Panc1 (cell line): ENCODE results near the gene SRPRA. TPM values are rescaled to one million over a fixed set of nuclear protein-coding genes. Genes with fewer than 3 reads are reported as not detected.

Experiments
- ATAC-seq: fragments of 200-7000 bp; cut with Tn5 transposase; 2 replicates; pipeline ENCODE4 v1.9.1; 2020; ENCODE audit warnings: mild to moderate bottlenecking, moderate library complexity
- BruUV-seq: library from RNA; stranded (reverse); fragments of 400-500 nt; replicated peaks from 2 replicates; lab custom pipeline; 2021; lab: Mats Ljungman, UMichigan
- CTCF ChIA-PET: fragments of 300-600 bp; sonication (Branson Sonifier 250); formaldehyde crosslinking; loops from one replicate; lab custom pipeline; 2022; ENCODE audit warnings: antibody characterized with exemption; lab: Charles Lee
- POLR2A ChIA-PET: fragments of 300-600 bp; sonication (Branson Sonifier 250); formaldehyde crosslinking; loops from one replicate; lab custom pipeline; 2022; ENCODE audit warnings: antibody characterized with exemption; lab: Charles Lee
- DNase-seq: peaks from one replicate; pipeline ENCODE4 v3.0.0-alpha.2; 2010; ENCODE audit warnings: low read depth, low spot score
- H3K27ac ChIP-seq: 2 replicates; pipeline ENCODE4 v1.5.1; 2011; ENCODE audit warnings: mild to moderate bottlenecking, low read length, inconsistent platforms
- H3K27me3 ChIP-seq: fragments of 200-500 bp; sonication (Bioruptor generic); 2 replicates; pipeline ENCODE4 v1.6.0; 2014; ENCODE audit warnings: low read length, inconsistent platforms; ENCODE audit not compliant: control insufficient read depth, insufficient read depth
- H3K36me3 ChIP-seq: fragments of 200-500 bp; sonication (Bioruptor generic); 2 replicates; pipeline ENCODE4 v1.5.1; 2014; ENCODE audit warnings: inconsistent platforms, mild to moderate bottlenecking, low read length, moderate library complexity; ENCODE audit not compliant: control insufficient read depth, insufficient read depth
- H3K4me1 ChIP-seq: 2 replicates; pipeline ENCODE4 v1.5.1; 2011; ENCODE audit warnings: inconsistent platforms, mild to moderate bottlenecking, low read length, moderate library complexity; ENCODE audit not compliant: control insufficient read depth, insufficient read depth
- H3K4me3 ChIP-seq, 2 experiments: 2 replicates each; pipeline ENCODE4 v1.5.1; 2011 to 2012; ENCODE audit warnings: low read depth in 2 of 2, low read length in 2 of 2, mild to moderate bottlenecking in 2 of 2, inconsistent platforms in 1 of 2, moderate library complexity in 1 of 2
- H3K9me3 ChIP-seq: fragments of 200-500 bp; sonication (Bioruptor generic); 2 replicates; pipeline ENCODE4 v1.5.1; 2014; ENCODE audit warnings: low read depth, mild to moderate bottlenecking, inconsistent platforms, low read length, moderate library complexity; ENCODE audit not compliant: control insufficient read depth, insufficient read depth
- POLR2AphosphoS5 ChIP-seq: IDR thresholded peaks from 2 replicates; pipeline ENCODE4 v1.6.1; 2012; ENCODE audit warnings: mild to moderate bottlenecking, low read depth, low read length, moderate library complexity
- SIN3A ChIP-seq: IDR thresholded peaks from 2 replicates; pipeline ENCODE4 v1.6.1; 2012; ENCODE audit warnings: low read depth, mild to moderate bottlenecking, low read length, moderate library complexity, borderline replicate concordance; ENCODE audit not compliant: insufficient read depth
- TCF7L2 ChIP-seq: IDR thresholded peaks from 2 replicates; pipeline ENCODE4 v1.6.1; 2011; ENCODE audit warnings: mild to moderate bottlenecking, low read depth, low read length, inconsistent platforms
- in situ Hi-C: cut with HindIII; loops from 2 replicates; pipeline ENCODE4 v1.10.0; 2016; ENCODE audit warnings: low sequenced_read_pairs, low pct_unique_long_range_greater_than_20kb
- intact Hi-C: fragments of 100-400 bp; cut with micrococcal nuclease; formaldehyde crosslinking; loops from one replicate; pipeline ENCODE4 v1.10.0; 2022; ENCODE audit not compliant: unreplicated experiment
- total RNA-seq: library from RNA; stranded (reverse); gene quantifications from one replicate; pipeline ENCODE4 v1.2.1, GENCODE V29; 2021; ENCODE audit not compliant: unreplicated experiment
- TF ChIP-seq, protein P1 (sequence below), 2 experiments: IDR thresholded peaks; 2 replicates each; pipeline ENCODE4 v1.6.1; 2011 to 2012; ENCODE audit warnings: low read depth in 2 of 2, control low read depth in 1 of 2, low read length in 1 of 2, mild to moderate bottlenecking in 1 of 2, moderate library complexity in 1 of 2; ENCODE audit not compliant: insufficient read depth in 1 of 2
- TF ChIP-seq, protein P2 (sequence below): fragments of 450-650 bp; IDR thresholded peaks from 2 replicates; pipeline ENCODE4 v1.5.1; 2017; ENCODE audit warnings: mild to moderate bottlenecking

The SRPRA gene
- total RNA-seq, 1 experiment from 2014 or later: 149 TPM

DNA sequence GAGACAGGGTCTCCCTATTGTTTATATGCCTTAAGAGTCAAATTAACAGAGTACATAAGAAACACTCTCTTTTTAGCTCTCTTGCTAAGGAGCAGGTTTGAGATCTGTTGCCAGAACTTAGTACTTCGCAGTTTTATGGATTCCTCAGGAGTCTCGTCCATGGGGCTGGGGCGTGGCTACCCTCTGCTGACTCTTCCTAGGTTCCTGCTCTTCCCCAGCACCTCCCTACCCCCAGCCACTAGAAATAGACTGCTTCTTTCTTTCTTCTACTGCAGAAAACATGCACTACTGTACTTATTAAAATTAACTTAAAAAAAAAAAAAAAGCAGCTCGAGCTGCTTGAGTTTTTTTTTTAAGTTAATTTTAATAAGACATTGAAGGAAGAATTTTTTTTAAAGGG lies 49.1 kb downstream of the SRPRA start:
- H3K27me3 ChIP-seq: no peaks in the 10 kb centered on the region
- intact Hi-C loops (no loop called here), in situ Hi-C loops (loop anchor here (25.0 kb wide), 1 partner anchor 282 kb away; the partner anchor contains the start of gene VSIG10L2)
- TF ChIP-seq, protein P1, sequence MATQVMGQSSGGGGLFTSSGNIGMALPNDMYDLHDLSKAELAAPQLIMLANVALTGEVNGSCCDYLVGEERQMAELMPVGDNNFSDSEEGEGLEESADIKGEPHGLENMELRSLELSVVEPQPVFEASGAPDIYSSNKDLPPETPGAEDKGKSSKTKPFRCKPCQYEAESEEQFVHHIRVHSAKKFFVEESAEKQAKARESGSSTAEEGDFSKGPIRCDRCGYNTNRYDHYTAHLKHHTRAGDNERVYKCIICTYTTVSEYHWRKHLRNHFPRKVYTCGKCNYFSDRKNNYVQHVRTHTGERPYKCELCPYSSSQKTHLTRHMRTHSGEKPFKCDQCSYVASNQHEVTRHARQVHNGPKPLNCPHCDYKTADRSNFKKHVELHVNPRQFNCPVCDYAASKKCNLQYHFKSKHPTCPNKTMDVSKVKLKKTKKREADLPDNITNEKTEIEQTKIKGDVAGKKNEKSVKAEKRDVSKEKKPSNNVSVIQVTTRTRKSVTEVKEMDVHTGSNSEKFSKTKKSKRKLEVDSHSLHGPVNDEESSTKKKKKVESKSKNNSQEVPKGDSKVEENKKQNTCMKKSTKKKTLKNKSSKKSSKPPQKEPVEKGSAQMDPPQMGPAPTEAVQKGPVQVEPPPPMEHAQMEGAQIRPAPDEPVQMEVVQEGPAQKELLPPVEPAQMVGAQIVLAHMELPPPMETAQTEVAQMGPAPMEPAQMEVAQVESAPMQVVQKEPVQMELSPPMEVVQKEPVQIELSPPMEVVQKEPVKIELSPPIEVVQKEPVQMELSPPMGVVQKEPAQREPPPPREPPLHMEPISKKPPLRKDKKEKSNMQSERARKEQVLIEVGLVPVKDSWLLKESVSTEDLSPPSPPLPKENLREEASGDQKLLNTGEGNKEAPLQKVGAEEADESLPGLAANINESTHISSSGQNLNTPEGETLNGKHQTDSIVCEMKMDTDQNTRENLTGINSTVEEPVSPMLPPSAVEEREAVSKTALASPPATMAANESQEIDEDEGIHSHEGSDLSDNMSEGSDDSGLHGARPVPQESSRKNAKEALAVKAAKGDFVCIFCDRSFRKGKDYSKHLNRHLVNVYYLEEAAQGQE (IDR thresholded peaks at IDR 0.05; ENCODE audit: insufficient read depth in 1 of 2, low read depth in 2 of 2, low read length in 1 of 2): no peak
- TF ChIP-seq POLR2AphosphoS5: no peak
- no peak for TF ChIP-seq SIN3A
- TF ChIP-seq TCF7L2: no peak
- H3K4me1 ChIP-seq: peaks cover 8% of the 10 kb centered on the region
- no peaks in the 10 kb centered on the region for H3K9me3 ChIP-seq
- ChIA-PET CTCF (no interaction called here), POLR2A (interaction anchor here (0.7 kb wide), 1 partner anchor 302 kb away, joined by 4 read pairs; no protein-coding TSS in a partner anchor)
- ATAC-seq (no peak), DNase-seq (no peak)
- no TSS peak for BruUV-seq
- no peaks in the 10 kb centered on the region for H3K36me3 ChIP-seq
- no peak overlapping the region for H3K4me3 ChIP-seq
- no peak overlapping the region for H3K27ac ChIP-seq

DNA sequence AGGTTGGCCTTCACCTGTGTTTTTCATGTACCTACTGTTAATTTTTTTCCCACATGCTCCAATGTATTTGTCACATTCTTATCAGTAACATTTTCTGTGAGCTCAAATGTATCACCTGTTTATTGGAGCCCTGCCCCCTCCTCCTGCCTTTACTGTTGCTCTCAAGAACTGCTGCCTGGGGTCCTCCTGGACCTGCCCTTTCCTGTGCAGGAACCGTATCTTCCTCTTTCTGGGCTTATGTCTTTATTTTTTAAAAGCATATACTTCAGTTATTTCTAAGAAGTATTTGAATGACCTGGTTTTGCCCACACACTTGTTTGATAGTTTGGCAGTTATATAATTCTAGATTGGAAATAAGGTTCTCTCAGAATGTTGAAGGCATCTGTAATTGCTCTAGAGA lies 51.2 kb downstream of the SRPRA start:
- POLR2A ChIA-PET: no interaction called here
- H3K36me3 ChIP-seq: no peaks in the 10 kb centered on the region
- no peak overlapping the region for H3K4me3 ChIP-seq
- DNase-seq (no peak), ATAC-seq (no peak)
- no peak overlapping the region for H3K27ac ChIP-seq
- H3K4me1 ChIP-seq: peaks cover 22% of the 10 kb centered on the region
- BruUV-seq: no TSS peak
- in situ Hi-C loops: loop anchor here (25.0 kb wide), 1 partner anchor 280 kb away; the partner anchor contains the start of gene VSIG10L2
- TF ChIP-seq, protein P2, sequence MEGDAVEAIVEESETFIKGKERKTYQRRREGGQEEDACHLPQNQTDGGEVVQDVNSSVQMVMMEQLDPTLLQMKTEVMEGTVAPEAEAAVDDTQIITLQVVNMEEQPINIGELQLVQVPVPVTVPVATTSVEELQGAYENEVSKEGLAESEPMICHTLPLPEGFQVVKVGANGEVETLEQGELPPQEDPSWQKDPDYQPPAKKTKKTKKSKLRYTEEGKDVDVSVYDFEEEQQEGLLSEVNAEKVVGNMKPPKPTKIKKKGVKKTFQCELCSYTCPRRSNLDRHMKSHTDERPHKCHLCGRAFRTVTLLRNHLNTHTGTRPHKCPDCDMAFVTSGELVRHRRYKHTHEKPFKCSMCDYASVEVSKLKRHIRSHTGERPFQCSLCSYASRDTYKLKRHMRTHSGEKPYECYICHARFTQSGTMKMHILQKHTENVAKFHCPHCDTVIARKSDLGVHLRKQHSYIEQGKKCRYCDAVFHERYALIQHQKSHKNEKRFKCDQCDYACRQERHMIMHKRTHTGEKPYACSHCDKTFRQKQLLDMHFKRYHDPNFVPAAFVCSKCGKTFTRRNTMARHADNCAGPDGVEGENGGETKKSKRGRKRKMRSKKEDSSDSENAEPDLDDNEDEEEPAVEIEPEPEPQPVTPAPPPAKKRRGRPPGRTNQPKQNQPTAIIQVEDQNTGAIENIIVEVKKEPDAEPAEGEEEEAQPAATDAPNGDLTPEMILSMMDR: no peak
- TF ChIP-seq TCF7L2: no peak
- TF ChIP-seq POLR2AphosphoS5: no peak
- TF ChIP-seq, protein P1 (IDR thresholded peaks at IDR 0.05; ENCODE audit: insufficient read depth in 1 of 2, low read depth in 2 of 2, low read length in 1 of 2): no peak
- no peak for TF ChIP-seq SIN3A
- CTCF ChIA-PET: no interaction called here
- intact Hi-C loops: no loop called here
- no peaks in the 10 kb centered on the region for H3K9me3 ChIP-seq
- no peaks in the 10 kb centered on the region for H3K27me3 ChIP-seq
